IPS DF 6.9 (cell line): ENCODE data around the gene PLEKHA5.
"Not testable (repeated sequence)": the region's sequence is repeated elsewhere in the genome, so short reads cannot be mapped to it uniquely, and the experiment has no call there.

Source experiments
- DNase-seq: peaks from one replicate; pipeline ENCODE4 v3.0.0-alpha.2; 2013; ENCODE audit warnings: low read depth, low spot score
- H3K27ac ChIP-seq: one replicate; pipeline ENCODE4 v1.5.1; 2013; ENCODE audit warnings: low read length, control low read depth
- H3K27me3 ChIP-seq: 2 replicates; pipeline ENCODE4 v1.6.1; 2013; ENCODE audit warnings: mild to moderate bottlenecking, low read length; ENCODE audit not compliant: control insufficient read depth, insufficient read depth
- H3K36me3 ChIP-seq: 2 replicates; pipeline ENCODE4 v1.6.1; 2013; ENCODE audit warnings: low read length; ENCODE audit not compliant: control insufficient read depth, insufficient read depth
- H3K4me1 ChIP-seq: 2 replicates; pipeline ENCODE4 v1.6.1; 2013; ENCODE audit warnings: low read length; ENCODE audit not compliant: control insufficient read depth, insufficient read depth
- H3K4me3 ChIP-seq: 2 replicates; pipeline ENCODE4 v1.5.1; 2013; ENCODE audit warnings: mild to moderate bottlenecking, low read length
- H3K9me3 ChIP-seq: 2 replicates; pipeline ENCODE4 v1.6.1; 2013; ENCODE audit warnings: low read length, inconsistent platforms; ENCODE audit not compliant: control insufficient read depth, insufficient read depth
- WGBS: extraction: QIAGEN DNeasy Blood & Tissue Kit; methylation state at CpG from one replicate; pipeline ENCODE4 v1.1.7; 2013; ENCODE audit warnings: mixed read lengths, missing lambda C conversion rate; ENCODE audit not compliant: insufficient read length, insufficient coverage; 5-methylcytosine and 5-hydroxymethylcytosine counted together

PLEKHA5 gene

GRCh38 chr12:19129486-19130223 is at the start of gene PLEKHA5:
PLEKHA5 (plus strand) TSS chr12:19129733; CDS start chr12:19129800, 67 bp downstream.
- no peaks in the 10 kb centered on the region; the same call in 1 of the 2 replicates for H3K36me3 ChIP-seq
- H3K4me1 ChIP-seq, result no peaks in the 10 kb centered on the region
- H3K27ac ChIP-seq, result no peak within 1 kb of the TSS
- WGBS, result no CpG with 5 or more reads among the region's 103 CpGs
- H3K9me3 ChIP-seq, result no peaks in the 10 kb centered on the region; the same call in 1 of the 2 replicates
- no peaks in the 10 kb centered on the region for H3K27me3 ChIP-seq
- H3K4me3 ChIP-seq, result peak within 1 kb of the TSS; percentile 91
- no peak for DNase-seq

- no peaks in the 10 kb centered on the region for H3K9me3 ChIP-seq
- DNase-seq, result no peak
- H3K36me3 ChIP-seq, result no peaks in the 10 kb centered on the region
- no CpG with 5 or more reads among the region's 2 CpGs for WGBS
- no peak overlapping the region for H3K4me3 ChIP-seq
- H3K4me1 ChIP-seq, result no peaks in the 10 kb centered on the region
- no peaks in the 10 kb centered on the region for H3K27me3 ChIP-seq
- H3K27ac ChIP-seq, result no peak overlapping the region
These were observed 48.6 kb upstream of the PLEKHA5 start for GRCh38 chr12:19080918-19081317.

- 100% methylated on average over 2 of the region's 7 CpGs for WGBS
- DNase-seq, result no peak
- no peaks in the 10 kb centered on the region for H3K36me3 ChIP-seq
- H3K4me3 ChIP-seq, result no peak overlapping the region
- H3K4me1 ChIP-seq, result no peaks in the 10 kb centered on the region
- H3K27ac ChIP-seq, result no peak overlapping the region
- no peaks in the 10 kb centered on the region for H3K27me3 ChIP-seq
- H3K9me3 ChIP-seq, result no peaks in the 10 kb centered on the region
These were observed 47.1 kb upstream of the PLEKHA5 start for GRCh38 chr12:19082365-19082911.

- Histone ChIP-seq H3K27ac (no peak overlapping the region), H3K27me3 (no peaks in the 10 kb centered on the region), H3K4me3 (no peak overlapping the region), H3K4me1 (no peaks in the 10 kb centered on the region), H3K9me3 (no peaks in the 10 kb centered on the region), H3K36me3 (no peaks in the 10 kb centered on the region)
- no CpG with 5 or more reads among the region's 4 CpGs for WGBS
- DNase-seq, result no peak
These were observed 45.0 kb upstream of the PLEKHA5 start for GRCh38 chr12:19084547-19084946.

- no peak for DNase-seq
- Histone ChIP-seq H3K36me3 (no peaks in the 10 kb centered on the region), H3K27ac (no peak overlapping the region), H3K4me3 (no peak overlapping the region), H3K4me1 (no peaks in the 10 kb centered on the region), H3K27me3 (no peaks in the 10 kb centered on the region), H3K9me3 (no peaks in the 10 kb centered on the region)
- WGBS, result no CpG with 5 or more reads among the region's 2 CpGs
These were observed 44.4 kb upstream of the PLEKHA5 start for GRCh38 chr12:19085090-19085489.

- Histone ChIP-seq H3K27me3 (no peaks in the 10 kb centered on the region), H3K4me1 (no peaks in the 10 kb centered on the region), H3K9me3 (no peaks in the 10 kb centered on the region), H3K27ac (no peak overlapping the region), H3K36me3 (no peaks in the 10 kb centered on the region), H3K4me3 (no peak overlapping the region)
- no peak for DNase-seq
- no CpG with 5 or more reads among the region's 3 CpGs for WGBS
These were observed 40.9 kb upstream of the PLEKHA5 start for GRCh38 chr12:19088606-19089005.

- not testable (repeated sequence) for H3K9me3 ChIP-seq, H3K27ac ChIP-seq, H3K27me3 ChIP-seq, H3K4me1 ChIP-seq, H3K36me3 ChIP-seq, DNase-seq, H3K4me3 ChIP-seq
- WGBS, result no CpG with 5 or more reads among the region's 4 CpGs
These were observed 37.1 kb upstream of the PLEKHA5 start for GRCh38 chr12:19092482-19092881.

GRCh38 chr12:19093218-19093617 is 36.3 kb upstream of the PLEKHA5 start:
- H3K27me3 ChIP-seq, result no peaks in the 10 kb centered on the region
- no CpG with 5 or more reads among the region's 3 CpGs for WGBS
- no peak overlapping the region for H3K27ac ChIP-seq
- H3K36me3 ChIP-seq, result no peaks in the 10 kb centered on the region
- no peaks in the 10 kb centered on the region for H3K9me3 ChIP-seq
- H3K4me1 ChIP-seq, result no peaks in the 10 kb centered on the region
- H3K4me3 ChIP-seq, result no peak overlapping the region
- DNase-seq, result no peak

- no peaks in the 10 kb centered on the region for H3K27me3 ChIP-seq
- H3K4me1 ChIP-seq, result no peaks in the 10 kb centered on the region
- no peak overlapping the region for H3K4me3 ChIP-seq
- H3K9me3 ChIP-seq, result no peaks in the 10 kb centered on the region
- no peaks in the 10 kb centered on the region for H3K36me3 ChIP-seq
- WGBS, result no CpG with 5 or more reads among the region's 3 CpGs
- H3K27ac ChIP-seq, result no peak overlapping the region
- DNase-seq, result no peak
These were observed 34.2 kb upstream of the PLEKHA5 start for GRCh38 chr12:19095331-19095730.

- no peaks in the 10 kb centered on the region for H3K36me3 ChIP-seq
- no peak overlapping the region for H3K4me3 ChIP-seq
- H3K9me3 ChIP-seq, result no peaks in the 10 kb centered on the region
- no peak for DNase-seq
- H3K4me1 ChIP-seq, result no peaks in the 10 kb centered on the region
- no CpG with 5 or more reads among the region's 8 CpGs for WGBS
- no peak overlapping the region for H3K27ac ChIP-seq
- H3K27me3 ChIP-seq, result no peaks in the 10 kb centered on the region
These were observed 33.6 kb upstream of the PLEKHA5 start for GRCh38 chr12:19095756-19096480.
